Ovary (tissue), 3 donors: Measurements from ENCODE around the gene KRT79.

Experiments used
- POLR2A ChIP-seq: fragments of 450-650 bp; IDR thresholded peaks from one replicate; pipeline ENCODE4 v1.6.1; 2017; ENCODE audit warnings: antibody characterized with exemption, mild to moderate bottlenecking, moderate library complexity
- TF ChIP-seq, protein P1 (sequence below), 3 donors: fragments of 450-650 bp in 2 of 3; fragments of 200-600 bp in 1 of 3; IDR thresholded peaks; one replicate each; pipeline versions ENCODE4 v1.5.1 to v1.8.0; 2016 to 2022; ENCODE audit warnings: antibody characterized with exemption in 3 of 3, mild to moderate bottlenecking in 1 of 3
- donor health status: DM: no; HTN: no; CAD: no.

- TF ChIP-seq, protein P1, sequence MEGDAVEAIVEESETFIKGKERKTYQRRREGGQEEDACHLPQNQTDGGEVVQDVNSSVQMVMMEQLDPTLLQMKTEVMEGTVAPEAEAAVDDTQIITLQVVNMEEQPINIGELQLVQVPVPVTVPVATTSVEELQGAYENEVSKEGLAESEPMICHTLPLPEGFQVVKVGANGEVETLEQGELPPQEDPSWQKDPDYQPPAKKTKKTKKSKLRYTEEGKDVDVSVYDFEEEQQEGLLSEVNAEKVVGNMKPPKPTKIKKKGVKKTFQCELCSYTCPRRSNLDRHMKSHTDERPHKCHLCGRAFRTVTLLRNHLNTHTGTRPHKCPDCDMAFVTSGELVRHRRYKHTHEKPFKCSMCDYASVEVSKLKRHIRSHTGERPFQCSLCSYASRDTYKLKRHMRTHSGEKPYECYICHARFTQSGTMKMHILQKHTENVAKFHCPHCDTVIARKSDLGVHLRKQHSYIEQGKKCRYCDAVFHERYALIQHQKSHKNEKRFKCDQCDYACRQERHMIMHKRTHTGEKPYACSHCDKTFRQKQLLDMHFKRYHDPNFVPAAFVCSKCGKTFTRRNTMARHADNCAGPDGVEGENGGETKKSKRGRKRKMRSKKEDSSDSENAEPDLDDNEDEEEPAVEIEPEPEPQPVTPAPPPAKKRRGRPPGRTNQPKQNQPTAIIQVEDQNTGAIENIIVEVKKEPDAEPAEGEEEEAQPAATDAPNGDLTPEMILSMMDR (IDR thresholded peaks at IDR 0.05): no peak
- TF ChIP-seq POLR2A: no peak
These were observed 37.1 kb downstream of the KRT79 start for GRCh38 chr12:52796839-52797528.
